Measurements from ENCODE around the gene BSDC1. TPM values are rescaled to one million over a fixed set of nuclear protein-coding genes. Genes with fewer than 3 reads are reported as not detected.

The BSDC1 gene
- total and polyA plus RNA-seq, 2 of the 13 experiments (the other 11 are each of a cell fraction or from before 2014, with no cell fraction given): 40.3 to 64.2 TPM

DNA sequence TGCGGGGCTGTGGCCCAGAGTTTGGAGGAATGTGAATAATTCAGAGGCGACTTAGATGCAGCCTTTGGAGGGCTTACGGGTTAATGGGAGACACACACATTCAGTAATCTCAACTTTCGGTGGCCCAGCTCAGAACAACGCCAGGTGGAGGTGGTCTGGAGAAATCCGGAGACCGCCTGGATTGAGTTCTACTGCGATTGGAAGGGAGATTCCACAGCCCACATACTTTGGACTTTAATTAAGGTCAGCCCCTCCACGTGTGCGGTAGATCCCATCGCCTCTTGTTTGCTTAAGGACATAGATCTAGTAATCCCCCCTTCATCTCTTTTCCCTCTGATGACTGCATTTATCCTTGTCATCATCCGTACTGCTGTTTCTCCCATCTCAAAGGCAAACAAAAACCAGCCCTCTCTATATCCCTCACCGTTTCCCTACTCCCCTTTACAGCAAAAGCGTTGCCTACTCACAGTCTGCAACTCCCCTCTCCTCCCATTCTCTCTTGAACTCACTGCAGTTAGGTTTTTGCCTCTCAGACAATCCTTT, 720 bp upstream of the BSDC1 start (continued):
- TF ChIP-seq ZNF572 (CRISPR knock-in tag; IDR thresholded peaks at IDR 0.05): 0 out of 2 replicates have a peak, but pooled peaks have one; percentile 0
- TF ChIP-seq, protein P1, sequence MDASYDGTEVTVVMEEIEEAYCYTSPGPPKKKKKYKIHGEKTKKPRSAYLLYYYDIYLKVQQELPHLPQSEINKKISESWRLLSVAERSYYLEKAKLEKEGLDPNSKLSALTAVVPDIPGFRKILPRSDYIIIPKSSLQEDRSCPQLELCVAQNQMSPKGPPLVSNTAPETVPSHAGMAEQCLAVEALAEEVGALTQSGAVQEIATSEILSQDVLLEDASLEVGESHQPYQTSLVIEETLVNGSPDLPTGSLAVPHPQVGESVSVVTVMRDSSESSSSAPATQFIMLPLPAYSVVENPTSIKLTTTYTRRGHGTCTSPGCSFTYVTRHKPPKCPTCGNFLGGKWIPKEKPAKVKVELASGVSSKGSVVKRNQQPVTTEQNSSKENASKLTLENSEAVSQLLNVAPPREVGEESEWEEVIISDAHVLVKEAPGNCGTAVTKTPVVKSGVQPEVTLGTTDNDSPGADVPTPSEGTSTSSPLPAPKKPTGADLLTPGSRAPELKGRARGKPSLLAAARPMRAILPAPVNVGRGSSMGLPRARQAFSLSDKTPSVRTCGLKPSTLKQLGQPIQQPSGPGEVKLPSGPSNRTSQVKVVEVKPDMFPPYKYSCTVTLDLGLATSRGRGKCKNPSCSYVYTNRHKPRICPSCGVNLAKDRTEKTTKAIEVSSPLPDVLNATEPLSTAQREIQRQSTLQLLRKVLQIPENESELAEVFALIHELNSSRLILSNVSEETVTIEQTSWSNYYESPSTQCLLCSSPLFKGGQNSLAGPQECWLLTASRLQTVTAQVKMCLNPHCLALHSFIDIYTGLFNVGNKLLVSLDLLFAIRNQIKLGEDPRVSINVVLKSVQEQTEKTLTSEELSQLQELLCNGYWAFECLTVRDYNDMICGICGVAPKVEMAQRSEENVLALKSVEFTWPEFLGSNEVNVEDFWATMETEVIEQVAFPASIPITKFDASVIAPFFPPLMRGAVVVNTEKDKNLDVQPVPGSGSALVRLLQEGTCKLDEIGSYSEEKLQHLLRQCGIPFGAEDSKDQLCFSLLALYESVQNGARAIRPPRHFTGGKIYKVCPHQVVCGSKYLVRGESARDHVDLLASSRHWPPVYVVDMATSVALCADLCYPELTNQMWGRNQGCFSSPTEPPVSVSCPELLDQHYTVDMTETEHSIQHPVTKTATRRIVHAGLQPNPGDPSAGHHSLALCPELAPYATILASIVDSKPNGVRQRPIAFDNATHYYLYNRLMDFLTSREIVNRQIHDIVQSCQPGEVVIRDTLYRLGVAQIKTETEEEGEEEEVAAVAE (CRISPR knock-in tag; IDR thresholded peaks at IDR 0.05; ENCODE audit: borderline replicate concordance): 0 out of 2 replicates have a peak, but pooled peaks have one; percentile 4
- TF ChIP-seq FOXJ3 (CRISPR knock-in tag; IDR thresholded peaks at IDR 0.05; ENCODE audit: borderline replicate concordance): no peak
- TF ChIP-seq, protein P2, sequence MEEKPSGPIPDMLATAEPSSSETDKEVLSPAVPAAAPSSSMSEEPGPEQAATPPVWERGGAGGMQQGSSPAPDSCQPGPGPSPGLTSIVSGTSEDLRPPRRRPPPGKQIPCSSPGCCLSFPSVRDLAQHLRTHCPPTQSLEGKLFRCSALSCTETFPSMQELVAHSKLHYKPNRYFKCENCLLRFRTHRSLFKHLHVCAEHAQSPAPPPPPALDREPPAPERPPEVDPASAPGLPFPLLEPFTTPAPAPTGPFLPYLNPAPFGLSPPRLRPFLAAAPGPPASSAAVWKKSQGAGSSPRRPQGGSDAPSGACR (CRISPR knock-in tag; IDR thresholded peaks at IDR 0.05): 0 out of 2 replicates have a peak, but pooled peaks have one; percentile 65
- TF ChIP-seq ZNF75D (CRISPR knock-in tag; IDR thresholded peaks at IDR 0.05; ENCODE audit: borderline replicate concordance): no peak
- no peak for TF ChIP-seq ZNF326 (CRISPR knock-in tag; IDR thresholded peaks at IDR 0.05; ENCODE audit: borderline replicate concordance)
- TF ChIP-seq ZBTB20 (CRISPR knock-in tag; IDR thresholded peaks at IDR 0.05; ENCODE audit: borderline replicate concordance, low read depth): no peak; the same call in 1 of the 2 replicates
- TF ChIP-seq, protein P3, sequence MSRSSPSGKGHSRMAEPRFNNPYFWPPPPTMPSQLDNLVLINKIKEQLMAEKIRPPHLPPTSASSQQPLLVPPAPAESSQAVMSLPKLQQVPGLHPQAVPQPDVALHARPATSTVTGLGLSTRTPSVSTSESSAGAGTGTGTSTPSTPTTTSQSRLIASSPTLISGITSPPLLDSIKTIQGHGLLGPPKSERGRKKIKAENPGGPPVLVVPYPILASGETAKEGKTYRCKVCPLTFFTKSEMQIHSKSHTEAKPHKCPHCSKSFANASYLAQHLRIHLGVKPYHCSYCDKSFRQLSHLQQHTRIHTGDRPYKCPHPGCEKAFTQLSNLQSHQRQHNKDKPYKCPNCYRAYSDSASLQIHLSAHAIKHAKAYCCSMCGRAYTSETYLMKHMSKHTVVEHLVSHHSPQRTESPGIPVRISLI (CRISPR knock-in tag; IDR thresholded peaks at IDR 0.05; ENCODE audit: borderline replicate concordance): 0 out of 2 replicates have a peak, but pooled peaks have one; percentile 27
- no peak for TF ChIP-seq FIP1L1 (IDR thresholded peaks at IDR 0.05; ENCODE audit: borderline replicate concordance, insufficient read depth, low read depth, low read length)
- 0 out of 2 replicates have a peak, but pooled peaks have one; percentile 13 for TF ChIP-seq RFXANK (CRISPR knock-in tag; IDR thresholded peaks at IDR 0.05)
- TF ChIP-seq ZNF484 (CRISPR knock-in tag; IDR thresholded peaks at IDR 0.05; ENCODE audit: borderline replicate concordance, low read depth): no peak
- TF ChIP-seq, protein P4, sequence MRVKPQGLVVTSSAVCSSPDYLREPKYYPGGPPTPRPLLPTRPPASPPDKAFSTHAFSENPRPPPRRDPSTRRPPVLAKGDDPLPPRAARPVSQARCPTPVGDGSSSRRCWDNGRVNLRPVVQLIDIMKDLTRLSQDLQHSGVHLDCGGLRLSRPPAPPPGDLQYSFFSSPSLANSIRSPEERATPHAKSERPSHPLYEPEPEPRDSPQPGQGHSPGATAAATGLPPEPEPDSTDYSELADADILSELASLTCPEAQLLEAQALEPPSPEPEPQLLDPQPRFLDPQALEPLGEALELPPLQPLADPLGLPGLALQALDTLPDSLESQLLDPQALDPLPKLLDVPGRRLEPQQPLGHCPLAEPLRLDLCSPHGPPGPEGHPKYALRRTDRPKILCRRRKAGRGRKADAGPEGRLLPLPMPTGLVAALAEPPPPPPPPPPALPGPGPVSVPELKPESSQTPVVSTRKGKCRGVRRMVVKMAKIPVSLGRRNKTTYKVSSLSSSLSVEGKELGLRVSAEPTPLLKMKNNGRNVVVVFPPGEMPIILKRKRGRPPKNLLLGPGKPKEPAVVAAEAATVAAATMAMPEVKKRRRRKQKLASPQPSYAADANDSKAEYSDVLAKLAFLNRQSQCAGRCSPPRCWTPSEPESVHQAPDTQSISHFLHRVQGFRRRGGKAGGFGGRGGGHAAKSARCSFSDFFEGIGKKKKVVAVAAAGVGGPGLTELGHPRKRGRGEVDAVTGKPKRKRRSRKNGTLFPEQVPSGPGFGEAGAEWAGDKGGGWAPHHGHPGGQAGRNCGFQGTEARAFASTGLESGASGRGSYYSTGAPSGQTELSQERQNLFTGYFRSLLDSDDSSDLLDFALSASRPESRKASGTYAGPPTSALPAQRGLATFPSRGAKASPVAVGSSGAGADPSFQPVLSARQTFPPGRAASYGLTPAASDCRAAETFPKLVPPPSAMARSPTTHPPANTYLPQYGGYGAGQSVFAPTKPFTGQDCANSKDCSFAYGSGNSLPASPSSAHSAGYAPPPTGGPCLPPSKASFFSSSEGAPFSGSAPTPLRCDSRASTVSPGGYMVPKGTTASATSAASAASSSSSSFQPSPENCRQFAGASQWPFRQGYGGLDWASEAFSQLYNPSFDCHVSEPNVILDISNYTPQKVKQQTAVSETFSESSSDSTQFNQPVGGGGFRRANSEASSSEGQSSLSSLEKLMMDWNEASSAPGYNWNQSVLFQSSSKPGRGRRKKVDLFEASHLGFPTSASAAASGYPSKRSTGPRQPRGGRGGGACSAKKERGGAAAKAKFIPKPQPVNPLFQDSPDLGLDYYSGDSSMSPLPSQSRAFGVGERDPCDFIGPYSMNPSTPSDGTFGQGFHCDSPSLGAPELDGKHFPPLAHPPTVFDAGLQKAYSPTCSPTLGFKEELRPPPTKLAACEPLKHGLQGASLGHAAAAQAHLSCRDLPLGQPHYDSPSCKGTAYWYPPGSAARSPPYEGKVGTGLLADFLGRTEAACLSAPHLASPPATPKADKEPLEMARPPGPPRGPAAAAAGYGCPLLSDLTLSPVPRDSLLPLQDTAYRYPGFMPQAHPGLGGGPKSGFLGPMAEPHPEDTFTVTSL (CRISPR knock-in tag; IDR thresholded peaks at IDR 0.05; ENCODE audit: borderline replicate concordance): no peak
- TF ChIP-seq, protein P5, sequence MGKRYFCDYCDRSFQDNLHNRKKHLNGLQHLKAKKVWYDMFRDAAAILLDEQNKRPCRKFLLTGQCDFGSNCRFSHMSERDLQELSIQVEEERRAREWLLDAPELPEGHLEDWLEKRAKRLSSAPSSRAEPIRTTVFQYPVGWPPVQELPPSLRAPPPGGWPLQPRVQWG (CRISPR knock-in tag; IDR thresholded peaks at IDR 0.05; ENCODE audit: borderline replicate concordance, low read depth): no peak
- TF ChIP-seq ZFP37 (CRISPR knock-in tag; IDR thresholded peaks at IDR 0.05; ENCODE audit: borderline replicate concordance): 0 out of 2 replicates have a peak, but pooled peaks have one; percentile 1

All from HepG2 (cell line).